Fibroblast of peridontal ligament (primary cell): ENCODE results near the gene UBE2E2.
A peak's percentile ranks its signal among the peaks of the same experiment; 100 is the strongest.

Experiments used
- DNase-seq: peaks from one replicate; pipeline ENCODE4 v3.0.0-alpha.2; 2010; ENCODE audit errors: extremely low read depth

Gene UBE2E2

DNA sequence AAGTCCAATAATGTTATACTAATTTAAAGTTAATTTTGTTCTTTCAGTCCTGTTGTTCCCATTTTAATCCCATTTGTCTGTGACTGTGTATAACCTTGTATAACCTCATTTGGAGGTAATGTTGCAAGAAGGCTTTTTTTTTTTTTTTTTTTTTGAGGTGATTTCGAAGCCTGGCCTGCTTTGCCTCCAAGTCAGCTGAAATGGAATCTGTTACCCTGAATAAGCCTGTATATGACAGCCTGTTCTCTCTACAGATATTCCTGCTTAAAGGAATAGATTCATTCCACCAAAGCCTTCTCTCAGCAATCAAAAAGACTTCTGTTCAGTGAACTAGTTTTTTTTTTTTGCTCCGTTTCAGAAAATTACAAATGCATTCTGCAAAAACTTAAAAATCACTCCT, 330.9 kb downstream of the UBE2E2 start:
- no peak for DNase-seq

DNA sequence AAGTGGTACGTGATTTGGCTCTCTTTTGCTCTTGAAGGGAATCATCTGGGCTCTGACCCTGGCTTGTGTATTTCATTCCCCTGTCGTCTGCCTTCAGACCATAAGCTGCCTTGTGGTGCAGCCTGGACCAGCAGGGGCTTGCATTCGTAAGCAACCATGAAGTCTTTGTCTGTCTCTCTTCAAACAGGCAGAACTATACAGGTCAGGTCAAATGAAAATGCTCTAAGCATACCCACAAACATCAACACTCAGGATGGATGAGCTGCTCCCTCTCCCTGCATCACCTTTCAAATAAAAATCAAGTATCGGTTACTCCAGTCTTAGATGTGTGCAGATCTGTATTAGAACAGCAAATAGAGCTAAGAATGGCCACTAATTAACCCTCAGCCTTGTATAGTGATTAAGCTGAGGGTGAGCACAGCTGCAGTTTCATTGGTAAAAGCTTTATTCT, 334.0 kb downstream of the UBE2E2 start:
- no peak for DNase-seq

DNA sequence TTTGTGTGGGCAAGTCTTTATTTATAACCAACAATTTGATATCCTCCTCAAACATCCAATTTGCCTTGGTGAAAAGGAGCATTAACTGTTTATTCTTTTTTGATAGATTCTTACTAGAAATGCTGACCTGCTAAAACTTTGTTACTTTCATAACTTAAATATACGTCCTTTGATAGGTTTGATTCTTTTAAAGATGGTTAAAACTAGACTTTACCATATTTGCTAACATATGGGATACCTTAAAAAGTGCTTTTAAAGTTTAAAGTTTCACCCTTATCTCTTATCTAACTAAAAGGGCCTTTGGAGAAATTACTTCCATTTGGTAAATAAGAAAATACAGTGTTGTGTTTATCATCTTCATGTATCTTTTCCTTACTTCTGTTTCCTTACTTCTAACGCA, 336.1 kb downstream of the UBE2E2 start:
- DNase-seq = no peak

DNA sequence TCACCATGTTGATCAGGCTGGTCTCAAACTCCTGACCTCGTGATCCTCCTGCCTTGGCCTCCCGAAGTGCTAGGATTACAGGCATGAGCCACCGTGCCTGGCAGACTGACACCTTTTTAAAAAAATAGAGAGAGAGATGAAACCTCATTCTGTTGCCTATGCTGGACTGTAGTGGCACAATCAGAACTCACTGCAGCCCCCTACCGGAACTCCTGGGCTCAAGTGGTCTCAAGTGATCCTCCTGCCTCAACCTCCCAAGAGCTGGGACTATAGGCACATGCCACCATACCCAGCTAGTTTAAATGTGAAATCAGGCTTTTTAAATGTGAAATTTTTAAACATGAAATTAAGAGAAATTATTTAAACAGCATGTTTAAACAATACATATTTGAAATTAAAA, 337.5 kb downstream of the UBE2E2 start:
- no peak for DNase-seq

DNA sequence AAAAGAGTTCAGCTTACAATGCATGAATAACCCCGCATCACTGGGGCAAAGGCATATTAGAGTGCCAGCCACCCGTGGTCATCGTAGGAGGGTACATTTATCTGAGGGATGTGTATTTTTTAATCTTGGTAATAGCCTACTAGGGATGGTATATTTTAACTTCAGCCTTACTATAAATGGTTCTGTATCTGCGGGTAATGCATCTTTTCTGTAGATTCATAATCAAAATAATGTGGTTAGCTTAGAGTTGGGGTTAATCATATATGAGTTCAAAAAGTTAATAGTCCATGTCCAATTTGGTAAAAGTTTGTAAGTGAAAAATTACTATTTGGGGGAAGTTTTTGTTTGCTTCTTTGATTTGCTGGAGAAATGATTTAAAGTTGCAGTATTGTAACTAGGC, 339.0 kb downstream of the UBE2E2 start:
- DNase-seq = no peak

DNA sequence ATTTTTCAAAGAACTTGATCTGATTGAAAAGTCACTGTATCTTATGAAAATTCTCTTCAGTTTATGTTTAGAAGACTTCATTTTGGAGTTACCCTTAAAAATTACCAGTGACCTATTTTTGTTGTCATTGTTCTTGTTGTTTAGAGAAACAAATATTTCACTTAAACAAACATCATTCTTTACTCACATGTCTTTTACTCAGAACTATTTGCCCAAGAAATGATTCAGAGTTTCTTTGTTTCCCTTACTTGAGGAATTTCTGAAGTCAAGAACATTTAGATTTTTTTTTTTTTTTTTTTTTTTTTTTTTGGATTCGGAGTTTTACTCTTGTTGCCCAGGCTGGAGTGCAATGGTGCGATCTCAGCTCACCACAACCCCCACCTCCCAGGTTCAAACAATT, 343.1 kb downstream of the UBE2E2 start:
- no peak for DNase-seq

DNA sequence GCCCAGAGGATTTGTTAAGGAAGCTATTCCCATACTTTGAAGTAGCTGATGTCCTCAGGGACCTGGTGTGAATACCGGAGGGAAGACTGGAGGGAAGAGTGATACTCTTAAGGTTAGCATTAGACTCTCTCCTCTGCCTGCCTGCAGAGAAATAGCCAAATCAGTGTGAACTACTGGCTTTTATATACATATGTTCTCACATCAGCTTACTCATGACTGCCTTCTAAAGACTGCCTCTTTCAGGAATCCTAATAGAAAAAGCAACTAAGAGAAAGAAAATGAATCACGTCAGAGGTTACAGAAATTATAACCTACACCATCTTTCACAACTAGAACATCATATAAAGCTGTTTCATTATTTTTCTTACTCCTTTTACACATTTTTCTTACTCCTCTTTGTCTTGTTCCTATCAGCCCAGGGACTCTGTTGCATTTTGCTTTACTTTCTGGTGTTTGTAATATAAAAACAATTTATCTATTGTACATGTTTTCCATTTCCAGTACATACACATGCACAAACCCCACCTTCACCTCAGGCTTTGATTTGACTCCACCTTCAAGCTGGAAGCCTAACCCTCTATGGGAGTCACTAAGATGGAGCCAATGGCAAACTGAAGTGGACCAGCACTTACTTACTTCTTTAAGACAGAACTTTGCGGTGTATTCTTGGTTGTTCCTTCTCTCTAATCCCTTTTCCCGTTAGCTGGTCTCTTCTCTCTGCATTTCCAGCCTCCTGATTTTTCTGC, 345.0 kb downstream of the UBE2E2 start:
- DNase-seq = peak; percentile 23

DNA sequence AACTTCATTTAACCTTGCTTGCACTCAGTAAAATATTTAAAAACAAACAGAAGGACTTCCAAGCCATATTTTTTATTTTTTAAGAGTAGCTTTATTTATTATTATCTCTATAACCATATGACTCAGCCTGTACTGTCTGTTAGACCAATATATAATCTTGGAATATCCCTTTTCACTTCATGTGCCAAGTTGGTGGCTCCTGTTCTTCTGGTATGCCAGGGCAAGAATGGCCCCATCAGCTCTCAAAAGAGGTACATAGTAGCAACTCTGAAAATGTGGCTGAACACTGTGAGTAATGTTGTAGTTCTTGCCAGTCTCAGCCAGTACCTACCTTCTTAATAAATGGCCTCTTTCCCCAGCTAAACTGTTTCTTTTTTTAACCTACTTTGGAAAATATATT, 345.6 kb downstream of the UBE2E2 start:
- DNase-seq = no peak

DNA sequence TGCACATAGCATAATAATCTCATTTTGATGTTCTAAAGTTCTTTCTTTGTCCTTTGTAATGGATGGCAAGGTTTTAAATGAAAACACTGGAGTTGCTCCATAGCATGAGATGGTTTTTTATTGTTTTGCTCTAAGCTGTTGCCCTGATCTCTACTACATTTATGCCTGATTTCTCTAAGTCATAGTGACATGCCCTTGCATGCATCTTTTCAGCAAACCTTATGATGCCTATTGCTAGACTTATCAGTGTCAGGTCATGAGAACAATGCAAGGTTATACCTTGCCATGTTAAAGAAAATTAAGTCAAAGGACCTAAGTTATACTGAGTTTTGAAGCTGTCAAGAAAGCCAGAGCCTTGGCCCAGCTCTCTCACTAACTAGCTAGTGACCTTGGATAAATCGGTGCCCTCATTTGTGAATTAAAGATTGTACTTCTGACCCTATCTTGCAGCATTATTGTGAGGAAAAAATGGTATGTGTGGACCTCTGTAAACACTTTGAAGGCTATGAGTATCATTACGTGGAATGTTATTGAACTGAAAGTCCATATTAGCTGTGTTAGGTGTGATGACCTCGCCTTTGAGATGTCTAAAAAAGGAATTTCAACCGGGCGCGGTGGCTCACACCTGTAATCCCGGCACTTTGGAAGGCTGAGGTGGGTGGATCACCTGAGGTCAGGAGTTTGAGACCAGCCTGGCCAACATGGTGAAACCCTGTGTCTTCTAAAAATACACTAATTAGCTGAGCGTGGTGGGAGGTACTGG, 346.2 kb downstream of the UBE2E2 start:
- no peak for DNase-seq

DNA sequence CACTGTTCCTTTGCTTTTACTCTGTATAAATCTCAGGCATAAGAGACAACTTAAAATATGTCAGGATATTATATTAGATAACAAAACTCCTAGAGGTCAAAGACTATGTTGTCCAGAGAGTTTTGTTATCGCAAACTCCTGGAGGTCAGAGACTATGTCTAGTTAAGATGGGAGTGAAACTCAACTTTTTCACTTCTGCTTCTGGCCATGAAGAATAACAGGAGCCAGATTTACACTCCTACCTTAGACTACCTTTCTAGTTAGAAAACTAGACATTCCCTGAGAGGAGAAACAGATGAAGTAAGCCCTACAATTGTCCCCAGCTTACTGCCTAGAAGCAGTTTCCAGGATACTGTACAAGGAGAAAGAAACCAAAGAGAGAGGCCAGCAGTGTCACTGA, 347.3 kb downstream of the UBE2E2 start:
- DNase-seq = no peak

DNA sequence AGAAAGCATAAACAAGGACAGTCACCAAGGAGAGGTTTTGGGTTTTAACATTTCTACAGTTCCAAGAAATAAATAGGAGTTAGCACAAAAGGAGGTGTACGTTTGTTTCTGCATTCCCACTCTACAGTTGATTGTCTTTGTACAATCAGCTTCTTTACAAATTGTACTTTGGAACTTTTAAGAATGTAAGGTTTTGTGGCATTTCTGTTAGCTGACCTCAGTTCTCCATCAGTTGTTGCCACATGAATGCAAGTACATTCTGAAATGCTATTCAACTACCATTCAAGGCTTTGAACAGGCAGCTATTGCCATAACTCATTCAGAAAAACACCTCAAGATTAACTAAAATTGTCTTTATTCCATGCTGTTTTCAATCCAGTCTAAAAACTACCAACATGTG, 349.4 kb downstream of the UBE2E2 start:
- DNase-seq = no peak

DNA sequence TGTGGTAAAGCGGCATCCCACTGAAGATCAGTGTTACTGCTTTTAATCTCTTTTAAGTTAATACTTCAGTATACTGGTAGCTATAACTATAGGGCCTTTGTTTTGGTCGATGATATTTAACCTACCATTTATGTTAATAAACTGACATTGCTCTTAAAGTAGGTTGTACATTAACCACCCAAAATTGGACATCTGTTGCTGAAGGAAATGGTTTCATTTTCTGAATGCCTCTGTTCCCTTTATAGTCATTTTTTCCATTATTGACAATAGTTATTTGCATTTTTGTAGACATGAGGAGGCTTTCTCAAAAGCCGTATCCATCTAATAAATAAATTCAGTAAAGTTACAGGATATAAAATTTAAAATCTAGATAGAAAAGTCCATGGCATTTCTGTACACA, 350.2 kb downstream of the UBE2E2 start:
- DNase-seq = no peak

DNA sequence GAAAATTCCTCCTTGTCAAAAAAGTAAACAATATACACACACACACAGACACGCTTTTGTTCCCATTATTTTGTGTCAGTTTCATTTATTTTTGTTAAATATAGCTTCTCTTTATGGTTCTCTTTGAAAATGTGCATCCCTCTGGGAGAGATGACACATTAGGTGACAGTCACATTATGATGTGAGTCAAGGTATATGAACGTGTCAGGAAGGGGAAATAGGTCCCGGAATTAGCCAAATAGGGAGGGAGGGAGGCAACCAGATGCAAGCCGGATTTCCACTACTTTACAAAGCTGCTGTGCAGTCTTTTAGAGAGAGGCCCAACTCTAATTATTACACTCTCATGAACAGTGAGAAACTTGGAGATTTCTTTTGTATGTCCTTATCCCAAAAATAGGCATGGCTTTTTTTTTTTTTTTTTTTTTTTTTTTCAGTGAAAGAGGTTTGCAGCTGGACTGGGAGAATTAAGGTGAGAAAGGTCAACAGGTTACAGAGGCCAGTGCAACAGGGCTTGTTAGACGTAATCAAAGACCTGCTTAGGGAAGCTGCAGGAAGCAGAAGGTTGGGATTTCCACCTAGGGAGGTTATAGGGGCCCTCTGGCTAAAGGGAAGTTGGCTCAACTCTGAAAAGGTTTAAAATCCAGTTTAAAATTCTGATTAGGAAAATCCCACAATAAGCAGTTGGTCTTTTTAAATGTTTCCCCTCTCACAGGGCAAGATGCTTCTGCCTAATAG, 362.1 kb downstream of the UBE2E2 start:
- DNase-seq = no peak

DNA sequence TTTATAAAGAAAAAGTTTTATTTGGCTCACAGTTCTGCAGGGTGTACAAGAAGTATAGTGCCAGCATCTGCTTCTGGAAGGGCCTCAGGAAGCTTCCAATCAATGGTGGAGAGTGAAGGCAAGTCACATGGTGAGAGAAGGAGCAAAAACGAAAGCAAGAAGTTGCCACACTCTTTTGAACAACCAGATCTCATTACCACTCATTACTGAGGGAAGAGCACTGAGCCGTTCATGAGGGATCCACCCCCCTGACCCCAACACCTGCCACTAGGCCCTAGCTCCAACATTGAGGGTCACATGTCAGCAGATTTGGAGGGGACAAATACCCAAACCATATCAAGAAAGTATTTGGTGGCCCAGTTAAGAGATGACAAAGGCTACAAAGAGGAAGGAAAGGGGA, 363.4 kb downstream of the UBE2E2 start:
- no peak for DNase-seq

DNA sequence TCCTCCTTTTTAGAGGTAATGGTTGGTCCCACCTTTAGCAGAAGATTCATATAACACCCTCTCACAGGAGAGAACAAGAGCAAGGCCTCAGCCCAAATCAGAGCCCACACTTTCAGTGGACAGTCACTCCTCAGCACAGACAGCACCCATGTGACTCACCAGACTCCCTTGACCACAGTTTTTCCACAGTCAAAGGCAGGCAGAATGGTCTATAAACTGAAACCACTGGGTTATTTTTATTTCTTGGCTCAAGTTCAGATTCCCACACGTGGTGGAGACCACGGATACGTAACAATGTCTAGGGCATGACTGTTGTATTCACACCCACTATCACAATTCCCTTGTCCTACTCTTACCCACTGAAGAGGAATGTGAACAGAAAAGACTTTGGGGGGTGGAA, 364.8 kb downstream of the UBE2E2 start:
- DNase-seq = peak; percentile 92

DNA sequence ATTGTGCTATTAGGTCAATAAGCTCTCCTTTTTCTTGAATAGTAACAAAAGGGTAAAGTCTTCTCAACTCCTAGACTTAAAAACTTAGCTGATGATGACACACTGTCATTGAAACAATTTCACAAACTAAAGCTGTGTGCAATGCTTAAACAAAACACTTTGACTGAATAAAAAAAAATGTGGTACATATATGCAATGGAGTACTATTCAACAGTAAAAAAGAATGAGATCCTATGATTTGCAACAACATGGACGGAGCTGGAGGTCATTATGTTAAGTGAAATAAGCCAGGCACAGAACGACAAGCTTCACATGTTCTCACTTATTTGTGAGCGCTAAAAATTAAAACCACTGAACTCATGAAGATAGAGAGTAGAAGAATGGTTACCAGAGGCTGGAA, 370.7 kb downstream of the UBE2E2 start:
- DNase-seq = no peak

DNA sequence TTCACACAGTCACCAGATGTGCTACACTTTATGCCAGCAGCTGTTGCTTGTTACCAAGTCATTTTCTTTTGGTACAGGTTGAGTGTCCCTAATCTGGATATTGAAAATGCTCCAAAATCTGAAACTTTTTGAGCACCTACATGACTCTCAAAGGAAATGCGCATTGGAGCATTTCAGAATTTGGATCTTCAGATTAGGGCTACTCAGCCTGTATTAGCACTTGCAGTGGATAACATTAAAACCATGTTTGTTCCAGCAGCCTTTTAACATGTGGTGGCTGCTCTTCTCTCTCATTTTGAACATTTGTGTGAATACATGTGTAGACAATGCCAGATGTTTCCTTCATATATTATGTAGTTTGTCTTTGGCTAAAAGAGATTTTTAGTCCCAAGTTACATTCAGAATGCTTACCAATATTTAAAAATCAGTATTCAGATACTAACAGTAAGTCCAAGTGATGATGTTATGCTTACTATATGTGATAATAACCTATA, 371.7 kb downstream of the UBE2E2 start:
- no peak for DNase-seq

DNA sequence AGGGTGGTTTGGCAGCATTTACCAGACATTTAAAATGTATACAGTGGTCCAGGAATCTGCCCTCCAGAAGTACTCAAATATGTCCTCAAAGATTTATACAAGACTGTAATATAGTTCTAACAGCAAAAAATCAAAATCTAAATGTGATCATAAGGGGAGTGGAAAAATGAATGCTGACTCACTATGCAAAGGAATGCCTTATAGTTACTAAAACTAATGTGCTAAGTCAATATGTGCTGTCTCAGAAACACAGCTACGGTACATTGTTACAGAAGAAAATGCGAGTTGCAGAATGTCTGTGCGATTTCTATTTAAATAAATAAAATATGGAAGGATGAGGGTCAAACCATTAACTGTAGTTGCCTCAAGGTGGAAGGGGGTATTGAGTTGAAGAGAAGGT, 372.6 kb downstream of the UBE2E2 start:
- peak; percentile 69 for DNase-seq

DNA sequence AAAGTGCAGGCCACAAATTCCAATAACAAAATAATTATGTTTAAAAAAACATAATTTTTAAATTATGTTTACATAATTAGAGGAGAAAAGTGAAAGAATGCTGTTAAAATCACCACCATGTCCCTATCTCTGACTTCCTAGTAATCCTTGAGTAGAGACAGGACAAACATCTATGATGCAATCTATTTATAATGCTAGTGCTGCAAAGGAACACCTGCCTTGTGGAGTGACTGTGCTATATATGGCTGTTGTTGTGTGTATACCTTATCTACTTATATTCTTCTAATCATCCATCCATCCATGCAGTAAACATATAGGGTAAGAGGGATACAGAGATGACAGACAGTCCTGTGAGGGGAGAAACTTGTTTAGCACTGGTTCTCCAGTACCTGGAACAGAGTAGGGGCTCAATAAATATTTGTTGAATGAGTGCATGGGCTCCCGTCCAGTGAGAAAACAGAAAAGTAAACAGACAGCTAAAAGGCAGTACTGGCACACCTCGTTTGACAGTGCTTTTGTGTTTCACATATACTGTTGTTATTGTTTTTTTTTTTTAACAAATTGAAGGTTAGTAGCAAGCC, 373.3 kb downstream of the UBE2E2 start:
- no peak for DNase-seq

DNA sequence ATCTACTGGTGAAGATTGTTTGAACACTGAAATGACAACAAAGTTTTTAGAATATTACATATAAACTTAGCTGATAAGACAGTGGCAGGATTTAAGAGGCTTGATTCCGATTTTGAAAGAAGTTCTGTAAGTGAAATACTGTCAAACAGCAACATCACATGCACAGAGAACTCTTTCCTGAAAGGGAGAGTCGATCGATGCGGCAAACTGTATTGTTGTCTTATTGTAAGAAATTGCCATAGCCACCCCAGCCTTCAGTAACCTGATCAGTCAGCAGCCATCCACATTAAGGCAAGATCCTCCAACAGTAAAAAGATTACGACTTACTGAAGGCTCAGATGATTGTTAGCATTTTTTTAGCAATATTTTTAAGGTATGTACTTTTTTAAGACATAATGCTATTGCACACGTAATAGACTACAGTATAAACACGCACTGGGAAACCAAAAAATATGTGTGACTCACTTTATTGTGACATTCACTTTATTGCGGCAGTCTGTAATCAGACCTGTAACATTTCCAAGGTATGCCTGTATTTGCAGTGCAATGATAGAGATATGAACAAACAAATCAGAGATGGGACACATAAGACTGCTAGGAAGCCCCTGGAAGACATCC, 377.1 kb downstream of the UBE2E2 start:
- peak; percentile 77 for DNase-seq

DNA sequence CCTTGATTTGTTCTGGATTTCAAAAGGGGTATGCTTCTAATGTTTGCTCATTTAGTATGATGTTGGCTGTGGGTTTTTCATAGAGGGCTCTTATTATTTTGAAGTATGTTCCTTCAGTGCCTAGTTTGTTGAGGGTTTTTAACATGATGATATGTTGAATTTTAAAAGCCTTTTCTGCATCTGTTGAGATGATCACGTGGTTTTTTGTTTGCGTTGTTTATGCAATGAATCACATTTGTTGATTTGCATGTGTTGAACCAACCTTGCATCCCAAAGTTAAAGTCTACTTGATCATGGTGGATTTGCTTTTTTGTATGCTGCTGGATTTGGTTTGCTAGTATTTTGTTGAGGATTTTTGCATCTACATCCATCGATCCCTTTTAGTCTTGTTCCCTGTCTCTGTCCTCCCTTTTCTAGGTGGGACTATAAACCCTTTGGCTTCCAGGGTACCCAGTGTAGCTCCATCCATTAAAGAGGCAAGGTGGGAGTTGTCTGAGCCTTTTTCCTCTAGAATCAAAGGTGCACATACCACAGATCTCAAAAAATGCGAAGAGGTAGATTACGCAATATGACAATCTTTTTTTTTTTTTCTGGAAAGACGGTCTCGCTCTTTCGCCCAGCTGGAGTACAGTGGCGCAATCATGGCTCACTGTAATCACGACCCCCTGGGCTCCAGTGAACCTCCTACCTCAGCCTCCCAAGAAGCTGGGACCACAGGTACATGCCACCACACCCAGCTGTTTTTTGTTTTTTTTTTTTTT, 381.0 kb downstream of the UBE2E2 start:
- DNase-seq = no peak
